Gastroesophageal sphincter (tissue), 4 donors: ENCODE measurements around the gene GRID2. TPM values are rescaled to one million over a fixed set of nuclear protein-coding genes. Genes with fewer than 3 reads are reported as not detected.
"Not testable (repeated sequence)": the region's sequence is repeated elsewhere in the genome, so short reads cannot be mapped to it uniquely, and the experiment has no call there.

Experiments
- ATAC-seq: fragments of 150-250 bp; one replicate; pipeline ENCODE4 v1.9.1; 2016; ENCODE audit warnings: mild to moderate bottlenecking, moderate library complexity
- H3K27ac ChIP-seq, 4 donors: fragments of 200-600 bp; sonication (generic) in 3 of 4; 1 replicate in 3 of 4; 2 replicates in 1 of 4; pipeline ENCODE4 v1.5.1; 2016 to 2019
- H3K27me3 ChIP-seq: fragments of 200-600 bp; sonication (generic); one replicate; pipeline ENCODE4 v1.5.1; 2019
- H3K36me3 ChIP-seq, 2 donors: fragments of 200-600 bp; sonication (generic); one replicate each; pipeline ENCODE4 v1.5.1; 2019; ENCODE audit warnings: control low read depth in 1 of 2
- H3K4me1 ChIP-seq, 3 donors: fragments of 200-600 bp; sonication (generic); 1 replicate in 2 of 3; 2 replicates in 1 of 3; pipeline ENCODE4 v1.5.1; 2016 to 2019; ENCODE audit warnings: control low read depth in 2 of 3
- H3K4me3 ChIP-seq, 2 donors: fragments of 200-600 bp; sonication (generic); one replicate each; pipeline ENCODE4 v1.5.1; 2019; ENCODE audit warnings: mild to moderate bottlenecking in 1 of 2, moderate library complexity in 1 of 2
- H3K9me3 ChIP-seq, 3 donors: fragments of 200-600 bp; sonication (generic); one replicate each; pipeline ENCODE4 v1.5.1; 2017 to 2019; ENCODE audit warnings: control low read depth in 2 of 3
- CTCF ChIP-seq, 4 experiments: fragments of 200-600 bp in 2 of 4; fragments of 450-650 bp in 2 of 4; sonication (generic) in 1 of 4; IDR thresholded peaks; one replicate each; pipeline ENCODE4 v1.5.1; 2017 to 2019; ENCODE audit warnings: antibody characterized with exemption in 4 of 4, mild to moderate bottlenecking in 2 of 4, moderate library complexity in 2 of 4
- EP300 ChIP-seq: sonication (generic); formaldehyde crosslinking; IDR thresholded peaks from one replicate; pipeline ENCODE4 v1.6.1; 2017; ENCODE audit warnings: antibody characterized with exemption, mild to moderate bottlenecking
- POLR2A ChIP-seq, 2 donors: fragments of 450-650 bp; IDR thresholded peaks; one replicate each; pipeline ENCODE4 v1.6.1; 2017; ENCODE audit warnings: antibody characterized with exemption in 2 of 2, mild to moderate bottlenecking in 2 of 2, moderate library complexity in 1 of 2
- POLR2AphosphoS5 ChIP-seq: sonication (generic); formaldehyde crosslinking; IDR thresholded peaks from one replicate; pipeline ENCODE4 v1.6.1; 2017; ENCODE audit warnings: antibody characterized with exemption
- WGBS, 2 donors: methylation state at CpG; one replicate each; pipeline ENCODE4 v1.1.5; 2018; ENCODE audit warnings: low coverage in 1 of 2; 5-methylcytosine and 5-hydroxymethylcytosine counted together
- total RNA-seq, 4 donors: library from RNA; depleted of rRNA; stranded (reverse); fragments of >200 nt; gene quantifications; one replicate each; pipeline ENCODE4 v1.1.0, GENCODE V29; 2016

GRID2 gene
- total RNA-seq, 4 donors from 2014 or later, result 0.81 TPM; not detected in 3

GRCh38 chr4:93285346-93285745 lies 981.6 kb downstream of the GRID2 start:
- ATAC-seq, result no peak
- H3K27ac ChIP-seq, result no peak overlapping the region
- no peak for TF ChIP-seq POLR2A (IDR thresholded peaks at IDR 0.05)
- no peak for TF ChIP-seq POLR2AphosphoS5
- no peak for TF ChIP-seq CTCF (IDR thresholded peaks at IDR 0.05)
- TF ChIP-seq EP300, result no peak
- H3K4me3 ChIP-seq, result no peak overlapping the region
- no peaks in the 10 kb centered on the region for H3K27me3 ChIP-seq
- H3K9me3 ChIP-seq, result no peaks in the 10 kb centered on the region
- no peaks in the 10 kb centered on the region for H3K4me1 ChIP-seq
- H3K36me3 ChIP-seq, result no peaks in the 10 kb centered on the region

GRCh38 chr4:93289241-93289640 lies 985.5 kb downstream of the GRID2 start:
- no peak for ATAC-seq
- WGBS, 2 donors, result 81 to 85% methylated on average over 2 of the region's 2 CpGs
- H3K36me3 ChIP-seq, result no peaks in the 10 kb centered on the region
- TF ChIP-seq POLR2AphosphoS5 (no peak), CTCF (IDR thresholded peaks at IDR 0.05) (no peak), EP300 (no peak), POLR2A (IDR thresholded peaks at IDR 0.05) (no peak)
- no peaks in the 10 kb centered on the region for H3K9me3 ChIP-seq
- no peak overlapping the region for H3K4me3 ChIP-seq
- H3K27me3 ChIP-seq, result no peaks in the 10 kb centered on the region
- no peaks in the 10 kb centered on the region for H3K4me1 ChIP-seq
- no peak overlapping the region for H3K27ac ChIP-seq

- Histone ChIP-seq H3K36me3 (no peaks in the 10 kb centered on the region), H3K9me3 (no peaks in the 10 kb centered on the region), H3K27me3 (no peaks in the 10 kb centered on the region), H3K4me1 (no peaks in the 10 kb centered on the region), H3K4me3 (no peak overlapping the region), H3K27ac (no peak overlapping the region)
- 19 to 31% methylated on average over 2 of the region's 2 CpGs for WGBS, 2 donors
- TF ChIP-seq CTCF (IDR thresholded peaks at IDR 0.05), result no peak
- TF ChIP-seq POLR2A (IDR thresholded peaks at IDR 0.05), result no peak
- TF ChIP-seq POLR2AphosphoS5, result no peak
- TF ChIP-seq EP300, result no peak
- no peak for ATAC-seq
These were observed 986.1 kb downstream of the GRID2 start for GRCh38 chr4:93289831-93290230.

- ATAC-seq, result no peak
- H3K27ac ChIP-seq, result no peak overlapping the region
- H3K9me3 ChIP-seq, result no peaks in the 10 kb centered on the region
- WGBS, 2 donors, result 81 to 91% methylated on average over 5 of the region's 5 CpGs
- TF ChIP-seq CTCF (IDR thresholded peaks at IDR 0.05) (no peak), POLR2AphosphoS5 (no peak), POLR2A (IDR thresholded peaks at IDR 0.05) (no peak), EP300 (no peak)
- H3K36me3 ChIP-seq, result no peaks in the 10 kb centered on the region
- H3K27me3 ChIP-seq, result no peaks in the 10 kb centered on the region
- no peak overlapping the region for H3K4me3 ChIP-seq
- H3K4me1 ChIP-seq, result no peaks in the 10 kb centered on the region
These were observed 995.4 kb downstream of the GRID2 start for GRCh38 chr4:93299118-93299517.

- ATAC-seq, H3K4me3 ChIP-seq, H3K4me1 ChIP-seq, H3K9me3 ChIP-seq, H3K36me3 ChIP-seq, H3K27ac ChIP-seq, H3K27me3 ChIP-seq: not testable (repeated sequence)
- 57 to 63% methylated on average over 6 of the region's 6 CpGs for WGBS, 2 donors
These were observed 997.2 kb downstream of the GRID2 start for GRCh38 chr4:93300780-93301555.
